ENCODE measurements around the gene HMOX2.

HMOX2 gene

DNA sequence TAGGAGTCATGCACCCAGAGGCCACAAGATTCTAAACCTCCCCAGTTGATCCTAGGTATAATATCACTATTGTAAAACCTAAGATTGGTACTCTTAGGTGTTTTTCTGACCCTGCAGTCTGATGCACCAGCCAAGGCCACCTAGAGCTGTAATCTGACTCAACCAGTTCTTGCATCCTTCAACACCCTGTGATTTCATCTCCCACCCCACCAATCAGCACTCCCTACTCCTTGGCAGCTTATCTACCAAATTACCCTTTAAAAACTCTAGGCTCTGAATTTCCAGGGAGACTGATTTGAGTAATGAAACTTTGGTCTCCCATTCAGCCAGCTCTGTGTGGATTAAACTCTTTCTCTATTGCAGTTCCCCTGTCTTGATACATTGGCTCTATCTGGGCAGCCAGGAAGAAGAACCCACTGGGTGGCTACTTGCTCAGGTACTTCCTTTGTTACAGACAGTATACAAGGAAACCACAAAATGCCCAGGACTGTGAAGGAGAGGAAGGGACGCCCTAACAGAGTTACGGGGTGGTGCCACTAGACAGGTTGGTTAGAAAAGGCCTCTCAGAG lies 63.6 kb downstream of the HMOX2 start:
- DNase-seq (ENCODE audit: low spot score) = no peak
- in situ Hi-C loops (cut with MboI; ENCODE audit: low sequenced_read_pairs, unreplicated experiment) = no loop called here
- TF ChIP-seq, protein P1, sequence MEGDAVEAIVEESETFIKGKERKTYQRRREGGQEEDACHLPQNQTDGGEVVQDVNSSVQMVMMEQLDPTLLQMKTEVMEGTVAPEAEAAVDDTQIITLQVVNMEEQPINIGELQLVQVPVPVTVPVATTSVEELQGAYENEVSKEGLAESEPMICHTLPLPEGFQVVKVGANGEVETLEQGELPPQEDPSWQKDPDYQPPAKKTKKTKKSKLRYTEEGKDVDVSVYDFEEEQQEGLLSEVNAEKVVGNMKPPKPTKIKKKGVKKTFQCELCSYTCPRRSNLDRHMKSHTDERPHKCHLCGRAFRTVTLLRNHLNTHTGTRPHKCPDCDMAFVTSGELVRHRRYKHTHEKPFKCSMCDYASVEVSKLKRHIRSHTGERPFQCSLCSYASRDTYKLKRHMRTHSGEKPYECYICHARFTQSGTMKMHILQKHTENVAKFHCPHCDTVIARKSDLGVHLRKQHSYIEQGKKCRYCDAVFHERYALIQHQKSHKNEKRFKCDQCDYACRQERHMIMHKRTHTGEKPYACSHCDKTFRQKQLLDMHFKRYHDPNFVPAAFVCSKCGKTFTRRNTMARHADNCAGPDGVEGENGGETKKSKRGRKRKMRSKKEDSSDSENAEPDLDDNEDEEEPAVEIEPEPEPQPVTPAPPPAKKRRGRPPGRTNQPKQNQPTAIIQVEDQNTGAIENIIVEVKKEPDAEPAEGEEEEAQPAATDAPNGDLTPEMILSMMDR (IDR thresholded peaks at IDR 0.05; ENCODE audit: borderline replicate concordance, control extremely low read depth, extremely low read depth, insufficient read depth, missing control alignments) = no peak

DNA sequence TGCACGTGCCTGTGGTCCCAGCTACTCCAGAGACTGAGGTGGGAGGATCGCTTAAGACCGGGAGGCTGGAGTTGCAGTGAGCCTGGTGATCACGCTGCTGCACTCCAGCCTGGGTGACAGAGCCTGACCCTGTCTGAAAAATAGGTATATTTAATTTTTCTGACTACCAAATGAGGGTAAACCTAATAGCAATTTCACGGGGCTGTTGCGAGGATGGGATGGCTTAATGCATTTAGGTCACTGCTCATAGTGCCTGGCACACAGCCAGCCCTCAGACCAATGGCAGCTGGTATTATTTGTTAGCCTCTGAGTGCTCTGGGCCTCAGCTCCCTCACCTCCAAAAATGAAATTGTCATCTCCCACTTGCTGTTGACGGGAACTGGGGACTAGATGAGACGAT lies 68.3 kb downstream of the HMOX2 start:
- in situ Hi-C loops (cut with MboI; ENCODE audit: low sequenced_read_pairs, unreplicated experiment) = no loop called here
- TF ChIP-seq, protein P1 (IDR thresholded peaks at IDR 0.05; ENCODE audit: borderline replicate concordance, control extremely low read depth, extremely low read depth, insufficient read depth, missing control alignments) = no peak
- no peak for DNase-seq (ENCODE audit: low spot score)

DNA sequence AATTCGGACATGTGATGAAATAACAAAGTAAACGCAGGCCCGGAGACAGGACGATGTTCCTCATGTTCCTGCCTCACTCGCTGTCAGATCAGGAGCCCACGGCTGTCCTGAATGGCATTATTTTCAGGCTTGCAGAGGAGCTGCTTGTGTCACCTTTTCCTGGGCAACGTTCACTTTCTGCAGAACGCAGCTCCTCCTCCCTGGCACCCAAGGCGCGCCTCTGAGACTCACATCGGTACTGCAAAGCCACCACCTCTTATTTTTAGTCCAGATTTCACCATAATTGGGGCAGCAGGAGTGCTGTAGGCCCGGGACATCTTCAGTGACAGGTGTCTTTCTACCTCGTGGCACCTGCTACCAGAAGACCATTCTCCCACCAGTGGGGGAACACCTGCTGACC lies 71.9 kb downstream of the HMOX2 start:
- DNase-seq (ENCODE audit: low spot score) = no peak
- TF ChIP-seq, protein P1 (IDR thresholded peaks at IDR 0.05; ENCODE audit: borderline replicate concordance, control extremely low read depth, extremely low read depth, insufficient read depth, missing control alignments) = no peak
- in situ Hi-C loops (cut with MboI; ENCODE audit: low sequenced_read_pairs, unreplicated experiment) = no loop called here

DNA sequence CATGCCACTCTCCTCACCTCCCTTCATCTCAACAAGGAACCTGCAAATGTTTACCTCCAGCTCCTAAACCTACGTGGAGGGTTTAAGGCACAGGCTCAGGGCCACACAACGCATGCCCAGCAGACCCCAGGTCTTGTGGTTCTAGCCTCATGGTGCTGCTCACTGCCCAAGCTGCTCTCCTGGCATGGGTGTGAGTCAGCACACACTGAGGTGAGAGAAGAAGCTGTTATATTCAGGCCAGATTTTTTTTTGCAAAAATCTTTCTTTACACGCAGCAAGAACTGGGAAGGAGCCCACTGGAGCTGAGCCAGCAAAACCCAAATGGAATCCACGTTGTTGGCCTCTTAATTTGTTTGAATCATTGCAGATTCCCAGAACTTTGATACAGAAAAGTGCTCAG lies 74.4 kb downstream of the HMOX2 start:
- in situ Hi-C loops (cut with MboI; ENCODE audit: low sequenced_read_pairs, unreplicated experiment) = no loop called here
- TF ChIP-seq, protein P1 (IDR thresholded peaks at IDR 0.05; ENCODE audit: borderline replicate concordance, control extremely low read depth, extremely low read depth, insufficient read depth, missing control alignments) = no peak
- DNase-seq (ENCODE audit: low spot score) = no peak

DNA sequence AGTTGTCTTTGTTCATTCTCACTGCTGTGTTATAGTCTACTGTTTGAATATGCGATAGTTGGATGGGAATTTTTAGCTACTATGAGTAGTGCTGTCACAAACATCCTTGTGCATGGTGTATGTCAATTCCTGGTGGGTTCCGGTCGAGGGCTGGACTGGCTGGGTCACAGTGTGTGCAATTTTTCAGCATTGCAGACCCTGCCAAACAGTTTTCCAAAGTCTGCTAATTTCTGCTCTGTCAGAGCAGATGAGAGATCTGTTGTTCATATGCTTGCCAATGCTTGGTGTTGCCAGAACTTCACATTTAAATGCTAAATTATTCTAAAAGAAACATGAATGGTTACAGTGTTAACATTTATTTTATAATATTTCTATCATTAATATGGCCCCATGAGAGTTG lies 76.3 kb downstream of the HMOX2 start:
- in situ Hi-C loops (cut with MboI; ENCODE audit: low sequenced_read_pairs, unreplicated experiment) = no loop called here
- no peak for DNase-seq (ENCODE audit: low spot score)
- TF ChIP-seq, protein P1 (IDR thresholded peaks at IDR 0.05; ENCODE audit: borderline replicate concordance, control extremely low read depth, extremely low read depth, insufficient read depth, missing control alignments) = no peak

DNA sequence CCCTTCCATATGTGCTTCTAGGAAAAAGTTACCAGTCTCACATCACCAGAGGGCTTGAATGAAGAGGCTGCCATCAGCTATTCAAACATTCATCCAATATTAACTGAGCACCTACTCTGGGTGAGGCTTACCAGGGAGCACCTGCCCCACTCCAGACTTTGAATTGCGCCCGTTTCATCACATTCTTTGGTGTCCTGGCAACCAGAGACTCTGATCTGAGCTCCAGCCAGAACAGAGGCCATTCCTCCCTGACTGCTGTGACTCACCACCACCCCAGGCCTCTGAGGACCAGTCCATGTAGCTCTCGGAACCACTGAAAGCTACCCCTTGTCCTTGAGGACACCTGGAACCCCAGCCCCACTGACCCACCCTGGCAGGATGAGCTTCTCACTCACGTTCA lies 79.9 kb downstream of the HMOX2 start, which contains the start of gene C16orf96:
Gene C16orf96 (plus strand): TSS at position 229 of the 400 bp plus-strand sequence. CDS start 150 bp downstream, at position 379.
- in situ Hi-C loops (cut with MboI; ENCODE audit: low sequenced_read_pairs, unreplicated experiment) = no loop called here
- no peak for DNase-seq (ENCODE audit: low spot score)
- TF ChIP-seq, protein P1 (IDR thresholded peaks at IDR 0.05; ENCODE audit: borderline replicate concordance, control extremely low read depth, extremely low read depth, insufficient read depth, missing control alignments) = no peak
